OCI-LY3 (cell line): ENCODE results near the gene SNF8.

Source experiments
- CTCF ChIP-seq: fragments of 200-600, 300-600 bp; sonication (generic); IDR thresholded peaks from 2 replicates; pipeline ENCODE4 v1.5.1; 2014; ENCODE audit warnings: antibody characterized with exemption, low read length, low read depth
- EZH2phosphoT487 ChIP-seq: fragments of 200-600 bp; shearing (Covaris generic); IDR thresholded peaks from 2 replicates; pipeline ENCODE4 v1.6.1; 2018; ENCODE audit warnings: antibody characterized with exemption, mixed run types, low read depth

- TF ChIP-seq CTCF (no peak), EZH2phosphoT487 (no peak)
Measured at GRCh38 chr17:48903401-48903800, 41.2 kb downstream of the SNF8 start.
